H1 (cell line): ENCODE measurements around the gene TBC1D9B. TPM values are rescaled to one million over a fixed set of nuclear protein-coding genes. Genes with fewer than 3 reads are reported as not detected.

Experiments
- NRF1 ChIP-seq: IDR thresholded peaks from 2 replicates; pipeline ENCODE4 v1.6.1; 2011; ENCODE audit warnings: mild to moderate bottlenecking, low read depth, low read length, improper control_type of control experiment
- polyA plus RNA-seq, 7 experiments: library from polyadenylated mRNA; depleted of rRNA in 3 of 7; stranded (reverse) in 5 of 7; unstranded in 2 of 7; fragments of >200 nt in 5 of 7; fragments of 200-250 nt in 2 of 7; gene quantifications; 1 replicate in 5 of 7; 2 replicates in 1 of 7; 4 replicates in 1 of 7; pipeline versions ENCODE4 v1.2.1 to v1.2.3, GENCODE V29; 2011 to 2013; ENCODE audit warnings: missing spikeins in 2 of 7, mixed read lengths in 2 of 7
- total RNA-seq: library from RNA; stranded (reverse); fragmentation: NEBNext Ultra II Directional; extraction: Animal tissue kit (Norgen Biotek cat#: 25700); gene quantifications from 2 replicates; pipeline ENCODE4 v1.2.1, GENCODE V29; 2021

Gene TBC1D9B
- total and polyA plus RNA-seq, 2 of the 8 experiments (the other 6 are each of a cell fraction or from before 2014, with no cell fraction given) = 33.6 to 57.1 TPM

DNA sequence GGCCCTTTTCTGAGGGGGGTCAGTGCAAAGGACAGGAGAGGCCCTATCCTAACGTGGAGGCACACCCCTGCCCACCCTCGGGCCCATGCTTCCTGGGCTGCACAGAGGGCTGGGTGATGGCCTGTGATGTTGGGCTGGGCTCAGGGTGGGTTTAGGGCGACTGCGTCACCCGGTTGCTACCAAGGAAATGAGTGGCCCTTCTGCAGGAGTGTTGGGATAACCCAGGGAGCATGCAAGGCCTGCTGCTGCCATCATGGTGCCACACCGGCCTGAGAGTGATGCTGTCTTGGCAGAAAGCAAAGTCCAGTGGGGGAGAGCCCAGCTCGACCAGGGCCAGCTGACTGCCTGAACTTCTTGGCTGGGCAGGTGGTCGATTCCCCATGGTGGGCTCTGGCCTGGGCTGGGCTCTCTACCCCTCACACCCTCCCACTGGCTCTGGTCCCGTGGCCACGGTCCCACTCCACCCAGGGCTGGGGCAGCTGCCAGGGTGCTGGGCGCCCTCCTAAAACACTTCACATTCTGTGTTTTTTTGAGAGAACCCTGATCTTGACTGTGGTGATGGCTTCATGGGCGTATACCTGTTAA, 27.5 kb downstream of the TBC1D9B start (continued):
- no peak for TF ChIP-seq NRF1
